Panc1 (cell line): ENCODE results near the gene HGF. TPM values are rescaled to one million over a fixed set of nuclear protein-coding genes. Genes with fewer than 3 reads are reported as not detected.
A peak's percentile ranks its signal among the peaks of the same experiment; 100 is the strongest.

ENCODE experiments used
- ATAC-seq: fragments of 200-7000 bp; cut with Tn5 transposase; 2 replicates; pipeline ENCODE4 v1.9.1; 2020; ENCODE audit warnings: mild to moderate bottlenecking, moderate library complexity
- BruUV-seq: library from RNA; stranded (reverse); fragments of 400-500 nt; replicated peaks from 2 replicates; lab custom pipeline; 2021; lab: Mats Ljungman, UMichigan
- CTCF ChIA-PET: fragments of 300-600 bp; sonication (Branson Sonifier 250); formaldehyde crosslinking; loops from one replicate; lab custom pipeline; 2022; ENCODE audit warnings: antibody characterized with exemption; lab: Charles Lee
- POLR2A ChIA-PET: fragments of 300-600 bp; sonication (Branson Sonifier 250); formaldehyde crosslinking; loops from one replicate; lab custom pipeline; 2022; ENCODE audit warnings: antibody characterized with exemption; lab: Charles Lee
- DNase-seq: peaks from one replicate; pipeline ENCODE4 v3.0.0-alpha.2; 2010; ENCODE audit warnings: low read depth, low spot score
- H3K27ac ChIP-seq: 2 replicates; pipeline ENCODE4 v1.5.1; 2011; ENCODE audit warnings: mild to moderate bottlenecking, low read length, inconsistent platforms
- H3K27me3 ChIP-seq: fragments of 200-500 bp; sonication (Bioruptor generic); 2 replicates; pipeline ENCODE4 v1.6.0; 2014; ENCODE audit warnings: low read length, inconsistent platforms; ENCODE audit not compliant: control insufficient read depth, insufficient read depth
- H3K36me3 ChIP-seq: fragments of 200-500 bp; sonication (Bioruptor generic); 2 replicates; pipeline ENCODE4 v1.5.1; 2014; ENCODE audit warnings: inconsistent platforms, mild to moderate bottlenecking, low read length, moderate library complexity; ENCODE audit not compliant: control insufficient read depth, insufficient read depth
- H3K4me1 ChIP-seq: 2 replicates; pipeline ENCODE4 v1.5.1; 2011; ENCODE audit warnings: inconsistent platforms, mild to moderate bottlenecking, low read length, moderate library complexity; ENCODE audit not compliant: control insufficient read depth, insufficient read depth
- H3K4me3 ChIP-seq, 2 experiments: 2 replicates each; pipeline ENCODE4 v1.5.1; 2011 to 2012; ENCODE audit warnings: low read depth in 2 of 2, low read length in 2 of 2, mild to moderate bottlenecking in 2 of 2, inconsistent platforms in 1 of 2, moderate library complexity in 1 of 2
- H3K9me3 ChIP-seq: fragments of 200-500 bp; sonication (Bioruptor generic); 2 replicates; pipeline ENCODE4 v1.5.1; 2014; ENCODE audit warnings: low read depth, mild to moderate bottlenecking, inconsistent platforms, low read length, moderate library complexity; ENCODE audit not compliant: control insufficient read depth, insufficient read depth
- POLR2AphosphoS5 ChIP-seq: IDR thresholded peaks from 2 replicates; pipeline ENCODE4 v1.6.1; 2012; ENCODE audit warnings: mild to moderate bottlenecking, low read depth, low read length, moderate library complexity
- SIN3A ChIP-seq: IDR thresholded peaks from 2 replicates; pipeline ENCODE4 v1.6.1; 2012; ENCODE audit warnings: low read depth, mild to moderate bottlenecking, low read length, moderate library complexity, borderline replicate concordance; ENCODE audit not compliant: insufficient read depth
- TCF7L2 ChIP-seq: IDR thresholded peaks from 2 replicates; pipeline ENCODE4 v1.6.1; 2011; ENCODE audit warnings: mild to moderate bottlenecking, low read depth, low read length, inconsistent platforms
- in situ Hi-C: cut with HindIII; loops from 2 replicates; pipeline ENCODE4 v1.10.0; 2016; ENCODE audit warnings: low sequenced_read_pairs, low pct_unique_long_range_greater_than_20kb
- intact Hi-C: fragments of 100-400 bp; cut with micrococcal nuclease; formaldehyde crosslinking; loops from one replicate; pipeline ENCODE4 v1.10.0; 2022; ENCODE audit not compliant: unreplicated experiment
- total RNA-seq: library from RNA; stranded (reverse); gene quantifications from one replicate; pipeline ENCODE4 v1.2.1, GENCODE V29; 2021; ENCODE audit not compliant: unreplicated experiment
- TF ChIP-seq, protein P1 (sequence below): fragments of 450-650 bp; IDR thresholded peaks from 2 replicates; pipeline ENCODE4 v1.5.1; 2017; ENCODE audit warnings: mild to moderate bottlenecking
- TF ChIP-seq, protein P2 (sequence below), 2 experiments: IDR thresholded peaks; 2 replicates each; pipeline ENCODE4 v1.6.1; 2011 to 2012; ENCODE audit warnings: low read depth in 2 of 2, control low read depth in 1 of 2, low read length in 1 of 2, mild to moderate bottlenecking in 1 of 2, moderate library complexity in 1 of 2; ENCODE audit not compliant: insufficient read depth in 1 of 2

Gene HGF
- total RNA-seq, 1 experiment from 2014 or later = 0.49 TPM

DNA sequence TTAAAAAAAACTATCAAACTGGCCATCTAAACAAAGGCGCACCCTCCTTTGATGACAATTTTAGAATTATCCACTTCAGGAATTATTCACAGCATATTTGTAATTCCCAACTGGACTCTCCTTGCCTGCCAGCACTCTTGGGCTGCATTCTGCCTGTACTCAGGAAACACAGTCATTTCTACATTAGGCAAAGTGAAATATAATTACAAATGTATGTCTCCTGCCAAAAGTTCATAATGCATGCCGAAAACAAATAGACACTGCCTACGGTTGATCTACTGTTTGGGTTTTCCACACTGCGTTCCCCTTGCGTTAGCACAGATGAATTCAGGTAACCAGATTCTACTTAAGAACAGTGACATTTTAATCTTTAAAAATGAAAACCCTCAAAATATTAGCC lies 1.9 kb downstream of the HGF start:
- in situ Hi-C loops (no loop called here), intact Hi-C loops (no loop called here)
- no TSS peak for BruUV-seq
- ChIA-PET POLR2A (no interaction called here), CTCF (no interaction called here)
- TF ChIP-seq, protein P1, sequence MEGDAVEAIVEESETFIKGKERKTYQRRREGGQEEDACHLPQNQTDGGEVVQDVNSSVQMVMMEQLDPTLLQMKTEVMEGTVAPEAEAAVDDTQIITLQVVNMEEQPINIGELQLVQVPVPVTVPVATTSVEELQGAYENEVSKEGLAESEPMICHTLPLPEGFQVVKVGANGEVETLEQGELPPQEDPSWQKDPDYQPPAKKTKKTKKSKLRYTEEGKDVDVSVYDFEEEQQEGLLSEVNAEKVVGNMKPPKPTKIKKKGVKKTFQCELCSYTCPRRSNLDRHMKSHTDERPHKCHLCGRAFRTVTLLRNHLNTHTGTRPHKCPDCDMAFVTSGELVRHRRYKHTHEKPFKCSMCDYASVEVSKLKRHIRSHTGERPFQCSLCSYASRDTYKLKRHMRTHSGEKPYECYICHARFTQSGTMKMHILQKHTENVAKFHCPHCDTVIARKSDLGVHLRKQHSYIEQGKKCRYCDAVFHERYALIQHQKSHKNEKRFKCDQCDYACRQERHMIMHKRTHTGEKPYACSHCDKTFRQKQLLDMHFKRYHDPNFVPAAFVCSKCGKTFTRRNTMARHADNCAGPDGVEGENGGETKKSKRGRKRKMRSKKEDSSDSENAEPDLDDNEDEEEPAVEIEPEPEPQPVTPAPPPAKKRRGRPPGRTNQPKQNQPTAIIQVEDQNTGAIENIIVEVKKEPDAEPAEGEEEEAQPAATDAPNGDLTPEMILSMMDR = no peak
- no peak for TF ChIP-seq TCF7L2
- no peak for TF ChIP-seq POLR2AphosphoS5
- TF ChIP-seq SIN3A = no peak
- TF ChIP-seq, protein P2, sequence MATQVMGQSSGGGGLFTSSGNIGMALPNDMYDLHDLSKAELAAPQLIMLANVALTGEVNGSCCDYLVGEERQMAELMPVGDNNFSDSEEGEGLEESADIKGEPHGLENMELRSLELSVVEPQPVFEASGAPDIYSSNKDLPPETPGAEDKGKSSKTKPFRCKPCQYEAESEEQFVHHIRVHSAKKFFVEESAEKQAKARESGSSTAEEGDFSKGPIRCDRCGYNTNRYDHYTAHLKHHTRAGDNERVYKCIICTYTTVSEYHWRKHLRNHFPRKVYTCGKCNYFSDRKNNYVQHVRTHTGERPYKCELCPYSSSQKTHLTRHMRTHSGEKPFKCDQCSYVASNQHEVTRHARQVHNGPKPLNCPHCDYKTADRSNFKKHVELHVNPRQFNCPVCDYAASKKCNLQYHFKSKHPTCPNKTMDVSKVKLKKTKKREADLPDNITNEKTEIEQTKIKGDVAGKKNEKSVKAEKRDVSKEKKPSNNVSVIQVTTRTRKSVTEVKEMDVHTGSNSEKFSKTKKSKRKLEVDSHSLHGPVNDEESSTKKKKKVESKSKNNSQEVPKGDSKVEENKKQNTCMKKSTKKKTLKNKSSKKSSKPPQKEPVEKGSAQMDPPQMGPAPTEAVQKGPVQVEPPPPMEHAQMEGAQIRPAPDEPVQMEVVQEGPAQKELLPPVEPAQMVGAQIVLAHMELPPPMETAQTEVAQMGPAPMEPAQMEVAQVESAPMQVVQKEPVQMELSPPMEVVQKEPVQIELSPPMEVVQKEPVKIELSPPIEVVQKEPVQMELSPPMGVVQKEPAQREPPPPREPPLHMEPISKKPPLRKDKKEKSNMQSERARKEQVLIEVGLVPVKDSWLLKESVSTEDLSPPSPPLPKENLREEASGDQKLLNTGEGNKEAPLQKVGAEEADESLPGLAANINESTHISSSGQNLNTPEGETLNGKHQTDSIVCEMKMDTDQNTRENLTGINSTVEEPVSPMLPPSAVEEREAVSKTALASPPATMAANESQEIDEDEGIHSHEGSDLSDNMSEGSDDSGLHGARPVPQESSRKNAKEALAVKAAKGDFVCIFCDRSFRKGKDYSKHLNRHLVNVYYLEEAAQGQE (IDR thresholded peaks at IDR 0.05; ENCODE audit: insufficient read depth in 1 of 2, low read depth in 2 of 2, low read length in 1 of 2) = no peak
- Histone ChIP-seq H3K27ac (no peak overlapping the region), H3K27me3 (peaks cover 13% of the 10 kb centered on the region), H3K4me3 (peak overlapping the region in 1 of 2 experiments; percentile 32; a peak in 2 of 4 replicates), H3K4me1 (no peaks in the 10 kb centered on the region), H3K36me3 (no peaks in the 10 kb centered on the region), H3K9me3 (no peaks in the 10 kb centered on the region)
- no peak for DNase-seq
- ATAC-seq = no peak

DNA sequence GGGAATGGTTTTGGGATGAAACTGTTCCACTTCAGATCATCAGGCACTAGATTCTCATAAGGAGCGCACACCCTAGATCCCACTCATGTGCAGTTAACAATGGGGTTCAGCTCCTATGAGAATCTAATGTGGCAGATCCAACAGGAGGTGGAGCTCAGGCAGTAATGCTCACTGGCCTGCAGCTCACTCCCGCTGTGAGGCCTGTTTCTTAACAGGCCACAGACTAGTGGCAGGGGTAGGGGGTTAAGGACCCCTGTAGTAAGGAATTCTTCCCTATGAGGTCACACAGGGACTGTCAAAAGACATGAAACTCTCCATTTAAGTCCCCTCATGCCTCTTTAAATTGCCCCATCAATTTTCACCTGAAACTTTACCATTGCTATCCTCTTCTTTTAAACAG lies 8.0 kb downstream of the HGF start:
- POLR2A ChIA-PET = no interaction called here
- no peak for DNase-seq
- no peak for TF ChIP-seq SIN3A
- TF ChIP-seq, protein P2 (IDR thresholded peaks at IDR 0.05; ENCODE audit: insufficient read depth in 1 of 2, low read depth in 2 of 2, low read length in 1 of 2) = no peak
- TF ChIP-seq, protein P1 = no peak
- in situ Hi-C loops = no loop called here
- CTCF ChIA-PET = no interaction called here
- Histone ChIP-seq H3K27ac (no peak overlapping the region), H3K36me3 (no peaks in the 10 kb centered on the region), H3K4me1 (no peaks in the 10 kb centered on the region), H3K9me3 (no peaks in the 10 kb centered on the region), H3K4me3 (no peak overlapping the region), H3K27me3 (peaks cover 5% of the 10 kb centered on the region)
- intact Hi-C loops = no loop called here
- no peak for ATAC-seq
- BruUV-seq = no TSS peak
